Liver (tissue), 9 donors: ENCODE data around the gene ERO1B. TPM values are rescaled to one million over a fixed set of nuclear protein-coding genes. Genes with fewer than 3 reads are reported as not detected.

ENCODE experiments used
- DNase-seq: peaks from one replicate; pipeline ENCODE4 v3.0.0-alpha.2; 2017; ENCODE audit warnings: low spot score
- H3K27ac ChIP-seq, 2 donors: one replicate each; pipeline ENCODE4 v1.7.0; 2013; ENCODE audit warnings: inconsistent platforms in 2 of 2, low read length in 2 of 2, control low read depth in 1 of 2, low read depth in 1 of 2, mild to moderate bottlenecking in 1 of 2
- H3K27me3 ChIP-seq, 4 donors: one replicate each; pipeline versions ENCODE4 v1.6.1 to v1.7.0; 2013; ENCODE audit warnings: low read length in 3 of 4, inconsistent platforms in 1 of 4, mild to moderate bottlenecking in 1 of 4, moderate library complexity in 1 of 4; ENCODE audit not compliant: control insufficient read depth in 4 of 4, insufficient read depth in 4 of 4
- H3K36me3 ChIP-seq, 4 donors: one replicate each; pipeline versions ENCODE4 v1.6.1 to v1.7.0; 2013; ENCODE audit warnings: low read length in 3 of 4, mild to moderate bottlenecking in 3 of 4, low read depth in 1 of 4, moderate library complexity in 1 of 4; ENCODE audit not compliant: control insufficient read depth in 4 of 4, insufficient read depth in 3 of 4
- H3K4me1 ChIP-seq, 4 donors: one replicate each; pipeline versions ENCODE4 v1.6.1 to v1.7.0; 2013; ENCODE audit warnings: low read length in 3 of 4, mild to moderate bottlenecking in 3 of 4, moderate library complexity in 1 of 4; ENCODE audit not compliant: control insufficient read depth in 4 of 4, insufficient read depth in 4 of 4
- H3K4me3 ChIP-seq, 3 donors: one replicate each; pipeline versions ENCODE4 v1.6.1 to v1.7.0; 2013; ENCODE audit warnings: low read length in 3 of 3, control low read depth in 1 of 3, low read depth in 1 of 3, mild to moderate bottlenecking in 1 of 3
- H3K9ac ChIP-seq, 2 donors: one replicate each; pipeline ENCODE4 v1.7.0; 2013; ENCODE audit warnings: low read length in 2 of 2, mild to moderate bottlenecking in 2 of 2, moderate library complexity in 2 of 2, control low read depth in 1 of 2, low read depth in 1 of 2
- H3K9me3 ChIP-seq, 4 donors: one replicate each; pipeline versions ENCODE4 v1.6.1 to v1.7.0; 2013; ENCODE audit warnings: low read length in 3 of 4; ENCODE audit not compliant: control insufficient read depth in 4 of 4
- ATF3 ChIP-seq: IDR thresholded peaks from 2 replicates; pipeline ENCODE4 v1.6.1; 2016; ENCODE audit warnings: antibody characterized with exemption
- CTCF ChIP-seq: fragments of 150-350 bp; IDR thresholded peaks from 2 replicates; pipeline ENCODE4 v1.5.1; 2017; ENCODE audit warnings: improper control_type of control experiment, low read depth, low read length; ENCODE audit not compliant: missing input control
- EGR1 ChIP-seq, 2 donors: IDR thresholded peaks; 2 replicates each; pipeline ENCODE4 v1.6.1; 2016 to 2018; ENCODE audit warnings: antibody characterized with exemption in 2 of 2, low read depth in 2 of 2
- FOXA1 ChIP-seq: IDR thresholded peaks from 2 replicates; pipeline ENCODE4 v1.6.1; 2016; ENCODE audit warnings: antibody characterized with exemption
- FOXA2 ChIP-seq: IDR thresholded peaks from 2 replicates; pipeline ENCODE4 v1.6.1; 2016; ENCODE audit warnings: antibody characterized with exemption
- GABPA ChIP-seq, 2 donors: IDR thresholded peaks in 1 of 2; conservative IDR thresholded peaks in 1 of 2; 2 replicates each; pipeline ENCODE4 v1.6.1; 2016; ENCODE audit warnings: antibody characterized with exemption in 2 of 2, mild to moderate bottlenecking in 1 of 2, moderate library complexity in 1 of 2
- HNF4G ChIP-seq: IDR thresholded peaks from 2 replicates; pipeline ENCODE4 v1.6.1; 2016; ENCODE audit warnings: antibody characterized with exemption
- JUND ChIP-seq, 2 donors: IDR thresholded peaks; 2 replicates each; pipeline ENCODE4 v1.6.1; 2016; ENCODE audit warnings: antibody characterized with exemption in 2 of 2
- NR2F2 ChIP-seq: IDR thresholded peaks from 2 replicates; pipeline ENCODE4 v1.6.1; 2016; ENCODE audit warnings: antibody characterized with exemption
- REST ChIP-seq: IDR thresholded peaks from 2 replicates; pipeline ENCODE4 v1.6.1; 2016; ENCODE audit warnings: antibody characterized with exemption, mild to moderate bottlenecking
- RXRA ChIP-seq, 2 donors: IDR thresholded peaks; 2 replicates each; pipeline ENCODE4 v1.6.1; 2017 to 2018; ENCODE audit warnings: antibody characterized with exemption in 2 of 2, mild to moderate bottlenecking in 1 of 2
- SP1 ChIP-seq: IDR thresholded peaks from 2 replicates; pipeline ENCODE4 v1.6.1; 2018; ENCODE audit warnings: antibody characterized with exemption, mild to moderate bottlenecking
- TAF1 ChIP-seq: conservative IDR thresholded peaks from 2 replicates; pipeline ENCODE4 v1.6.1; 2016; ENCODE audit warnings: antibody characterized with exemption, mild to moderate bottlenecking
- YY1 ChIP-seq: IDR thresholded peaks from 2 replicates; pipeline ENCODE4 v1.6.1; 2016; ENCODE audit warnings: antibody characterized with exemption, mild to moderate bottlenecking
- ZBTB33 ChIP-seq: IDR thresholded peaks from 2 replicates; pipeline ENCODE4 v1.6.1; 2016; ENCODE audit warnings: antibody characterized with exemption
- WGBS: extraction: QIAGEN DNeasy Blood & Tissue Kit; methylation state at CpG from one replicate; pipeline ENCODE4 v1.1.7; 2013; 5-methylcytosine and 5-hydroxymethylcytosine counted together
- polyA plus RNA-seq, 2 donors: library from polyadenylated mRNA; stranded (reverse) in 1 of 2; unstranded in 1 of 2; fragments of 200-250 nt in 1 of 2; fragments of >200 nt in 1 of 2; fragmentation: Nextera tagmentation in 1 of 2; extraction: Ambion mirVana in 1 of 2; gene quantifications; one replicate each; pipeline versions ENCODE4 v1.2.1 to v1.2.3, GENCODE V29; 2013 to 2015
- total RNA-seq, 2 donors: library from RNA; depleted of rRNA; stranded (reverse); fragments of >200 nt; gene quantifications; one replicate each; pipeline ENCODE4 v1.2.3, GENCODE V29; 2014
- donor health status: healthy.
- donor health status: healthy.
- donor health status: healthy.
- donor health status: healthy.
- donor health status: healthy.

The ERO1B gene
- total and polyA plus RNA-seq, 4 donors = 5.5 to 22.9 (median 8.9) TPM

- DNase-seq = no peak
- Histone ChIP-seq H3K36me3 (peaks cover 0 to 5% (median 0%) of the 10 kb centered on the region in 4 donors), H3K9me3 (no peaks in the 10 kb centered on the region), H3K27ac (no peak overlapping the region), H3K9ac (no peak overlapping the region), H3K4me3 (no peak overlapping the region), H3K4me1 (no peaks in the 10 kb centered on the region), H3K27me3 (no peaks in the 10 kb centered on the region)
- WGBS = 96% methylated on average over 4 of the region's 4 CpGs
- no peak for TF ChIP-seq REST
- no peak for TF ChIP-seq EGR1 (IDR thresholded peaks at IDR 0.05; ENCODE audit: low read depth in 2 of 2)
- TF ChIP-seq SP1 = no peak
- TF ChIP-seq ZBTB33 = no peak
- TF ChIP-seq GABPA (IDR thresholded peaks at IDR 0.05 in 1 of 2, conservative IDR thresholded peaks at IDR 0.05 in 1 of 2) = no peak
- TF ChIP-seq ATF3 = no peak
- TF ChIP-seq TAF1 = no peak
- no peak for TF ChIP-seq HNF4G
- no peak for TF ChIP-seq CTCF
- no peak for TF ChIP-seq RXRA (IDR thresholded peaks at IDR 0.05)
Measured at GRCh38 chr1:236207569-236207968, 74.2 kb downstream of the ERO1B start.

GRCh38 chr1:236207121-236207520 is 74.6 kb downstream of the ERO1B start:
- Histone ChIP-seq H3K27me3 (no peaks in the 10 kb centered on the region), H3K4me1 (no peaks in the 10 kb centered on the region), H3K9me3 (peaks cover 0 to under 1% (median 0%) of the 10 kb centered on the region in 4 donors), H3K9ac (no peak overlapping the region), H3K27ac (no peak overlapping the region), H3K36me3 (peaks cover 0 to 5% (median 2%) of the 10 kb centered on the region in 4 donors), H3K4me3 (no peak overlapping the region)
- 73% methylated on average over 5 of the region's 5 CpGs for whole genome bisulfite sequencing
- TF ChIP-seq CTCF (no peak), FOXA1 (no peak), SP1 (no peak), JUND (IDR thresholded peaks at IDR 0.05) (no peak), REST (no peak), RXRA (IDR thresholded peaks at IDR 0.05) (no peak), GABPA (IDR thresholded peaks at IDR 0.05 in 1 of 2, conservative IDR thresholded peaks at IDR 0.05 in 1 of 2) (no peak), ZBTB33 (no peak), FOXA2 (no peak), NR2F2 (no peak), YY1 (no peak), TAF1 (no peak), EGR1 (IDR thresholded peaks at IDR 0.05; ENCODE audit: low read depth in 2 of 2) (no peak)
- no peak for DNase-seq
